B cell (primary cell): ENCODE measurements around the gene CCL15. TPM values are rescaled to one million over a fixed set of nuclear protein-coding genes. Genes with fewer than 3 reads are reported as not detected.

ENCODE experiments used
- ATAC-seq: fragments of 200-7000 bp; cut with Tn5 transposase; one replicate; pipeline ENCODE4 v1.10.0; 2021; ENCODE audit warnings: low read depth, mild to moderate bottlenecking, moderate number of reproducible peaks, moderate library complexity
- CTCF ChIA-PET: fragments of 350-600 bp; sonication (Branson Sonifier 250); formaldehyde crosslinking; loops from one replicate; lab custom pipeline; 2021; ENCODE audit warnings: antibody characterized with exemption, inconsistent platforms; lab: Charles Lee
- POLR2A ChIA-PET: fragments of 350-600 bp; sonication (Branson Sonifier 250); formaldehyde crosslinking; loops from one replicate; lab custom pipeline; 2021; ENCODE audit warnings: antibody characterized with exemption; lab: Charles Lee
- DNase-seq: peaks from one replicate; pipeline ENCODE4 v3.0.0; 2013
- H2AFZ ChIP-seq: 2 replicates; pipeline ENCODE4 v1.6.1; 2012; ENCODE audit warnings: mild to moderate bottlenecking, low read depth, low read length; ENCODE audit not compliant: insufficient read depth, poor library complexity, severe bottlenecking
- H3K27ac ChIP-seq, 2 donors: 1 replicate in 1 of 2; 2 replicates in 1 of 2; pipeline ENCODE4 v1.5.1; 2012 to 2013; ENCODE audit warnings: low read length in 2 of 2, mild to moderate bottlenecking in 2 of 2, moderate library complexity in 1 of 2
- H3K27me3 ChIP-seq, 4 experiments: fragments of 200-600 bp in 1 of 4; sonication (generic) in 1 of 4; replicated peaks in 1 of 4; 1 replicate in 2 of 4; 2 replicates in 2 of 4; pipeline versions ENCODE4 v1.6.1 to v1.7.0; 2013 to 2016; ENCODE audit warnings: low read length in 3 of 4, mild to moderate bottlenecking in 2 of 4, mixed read lengths in 1 of 4, moderate library complexity in 1 of 4; ENCODE audit not compliant: insufficient read depth in 4 of 4, control insufficient read depth in 3 of 4; ENCODE audit errors: control extremely low read depth in 1 of 4
- H3K36me3 ChIP-seq, 2 experiments: replicated peaks in 1 of 2; 1 replicate in 1 of 2; 2 replicates in 1 of 2; pipeline versions ENCODE4 v1.6.1 to v1.7.1; 2013; ENCODE audit warnings: low read length in 1 of 2; ENCODE audit not compliant: insufficient read depth in 2 of 2, control insufficient read depth in 1 of 2; ENCODE audit errors: control extremely low read depth in 1 of 2, extremely low read depth in 1 of 2
- H3K4me1 ChIP-seq, 2 donors: fragments of 200-600 bp in 1 of 2; sonication (generic) in 1 of 2; 1 replicate in 1 of 2; 2 replicates in 1 of 2; pipeline versions ENCODE4 v1.5.1 to v1.6.1; 2013 to 2017; ENCODE audit warnings: low read length in 2 of 2; ENCODE audit not compliant: control insufficient read depth in 2 of 2, insufficient read depth in 2 of 2
- H3K4me2 ChIP-seq: replicated peaks from 2 replicates; pipeline ENCODE3; 2012; ENCODE audit warnings: mild to moderate bottlenecking, low read depth, low read length; ENCODE audit not compliant: poor library complexity, severe bottlenecking
- H3K4me3 ChIP-seq, 5 experiments: fragments of 200-600 bp in 1 of 5; sonication (generic) in 1 of 5; 1 replicate in 3 of 5; 2 replicates in 2 of 5; pipeline versions ENCODE4 v1.5.1 to v1.7.0; 2011 to 2016; ENCODE audit warnings: low read length in 4 of 5, mild to moderate bottlenecking in 4 of 5, low read depth in 2 of 5, control low read depth in 1 of 5, moderate library complexity in 1 of 5; ENCODE audit not compliant: insufficient read depth in 1 of 5; ENCODE audit errors: control extremely low read depth in 1 of 5, extremely low read depth in 1 of 5
- H3K79me2 ChIP-seq: fragments of 200-600 bp; sonication (generic); one replicate; pipeline ENCODE4 v1.6.0; 2016; ENCODE audit warnings: low read length; ENCODE audit not compliant: control insufficient read depth, insufficient read depth
- H3K9ac ChIP-seq: fragments of 200-600 bp; sonication (generic); 2 replicates; pipeline ENCODE4 v1.6.1; 2017; ENCODE audit warnings: mild to moderate bottlenecking, low read length, moderate library complexity
- H3K9me3 ChIP-seq, 3 donors: one replicate each; pipeline versions ENCODE4 v1.6.1 to v1.7.1; 2013; ENCODE audit warnings: low read length in 2 of 3; ENCODE audit not compliant: control insufficient read depth in 2 of 3, insufficient read depth in 1 of 3; ENCODE audit errors: control extremely low read depth in 1 of 3
- H4K20me1 ChIP-seq: 2 replicates; pipeline ENCODE4 v1.6.0; 2012; ENCODE audit warnings: mild to moderate bottlenecking, low read length; ENCODE audit not compliant: insufficient read depth, control insufficient read depth, poor library complexity, severe bottlenecking
- H3K27ac Mint-ChIP-seq: one replicate; pipeline ENCODE4 v1.8.0; 2021; ENCODE audit warnings: mixed read lengths
- H3K27me3 Mint-ChIP-seq: one replicate; pipeline ENCODE4 v1.8.0; 2021; ENCODE audit warnings: mixed read lengths
- H3K4me1 Mint-ChIP-seq: one replicate; pipeline ENCODE4 v1.8.0; 2021; ENCODE audit warnings: mixed read lengths
- H3K4me3 Mint-ChIP-seq: one replicate; pipeline ENCODE4 v1.8.0; 2021; ENCODE audit warnings: mixed read lengths
- H3K9me3 Mint-ChIP-seq: one replicate; pipeline ENCODE4 v1.8.0; 2022; ENCODE audit warnings: mixed read lengths; ENCODE audit not compliant: insufficient read depth
- CTCF ChIP-seq: fragments of 200-600 bp; IDR thresholded peaks from one replicate; pipeline ENCODE4 v1.8.0; 2022; ENCODE audit warnings: antibody characterized with exemption, mild to moderate bottlenecking
- EZH2 ChIP-seq: IDR thresholded peaks from 2 replicates; pipeline ENCODE4 v1.6.1; 2012; ENCODE audit warnings: borderline replicate concordance, low read depth, mild to moderate bottlenecking, moderate library complexity, low read length; ENCODE audit not compliant: insufficient read depth, poor library complexity, severe bottlenecking
- WGBS: methylation state at CpG from one replicate; pipeline ENCODE4 v1.1.5; 2013; ENCODE audit warnings: missing lambda C conversion rate; ENCODE audit not compliant: insufficient coverage; 5-methylcytosine and 5-hydroxymethylcytosine counted together
- intact Hi-C: fragments of 100-400 bp; cut with micrococcal nuclease; formaldehyde crosslinking; loops from one replicate; pipeline ENCODE4 v1.10.0; 2022
- polyA plus RNA-seq: library from polyadenylated mRNA; depleted of rRNA; stranded (reverse); fragments of >200 nt; gene quantifications from 2 replicates; pipeline ENCODE4 v1.2.3, GENCODE V29; 2012
- total RNA-seq, 2 donors: library from RNA; stranded (reverse); fragments of 120-200 nt in 1 of 2; gene quantifications; 1 replicate in 1 of 2; 2 replicates in 1 of 2; pipeline versions ENCODE4 v1.2.3 to v1.2.4, GENCODE V29; 2013 to 2022

CCL15 gene
- total and polyA plus RNA-seq, 2 donors (not counting 1 experiment from before 2014, with no cell fraction given) = not detected

GRCh38 chr17:36019423-36019822, 18.1 kb upstream of the CCL15 start:
- Mint-ChIP-seq H3K4me3 (no peak overlapping the region), H3K27ac (no peak overlapping the region), H3K27me3 (peaks cover 11% of the 10 kb centered on the region), H3K4me1 (peaks cover 14% of the 10 kb centered on the region), H3K9me3 (peaks cover 2% of the 10 kb centered on the region)
- Histone ChIP-seq H3K9ac (no peak overlapping the region), H3K79me2 (no peaks in the 10 kb centered on the region), H3K36me3 (no peaks in the 10 kb centered on the region), H3K4me2 (no peak overlapping the region), H3K4me3 (no peak overlapping the region), H3K27ac (no peak overlapping the region), H3K27me3 (peaks cover 0 to 8% (median 0%) of the 10 kb centered on the region in 4 experiments), H3K4me1 (peaks cover 12 to 15% of the 10 kb centered on the region in 2 donors), H2AFZ (no peak overlapping the region), H3K9me3 (peaks cover 0 to 11% (median 0%) of the 10 kb centered on the region in 3 donors), H4K20me1 (no peaks in the 10 kb centered on the region)
- DNase-seq = no peak
- WGBS = 100% methylated on average over 1 of the region's 2 CpGs
- ChIA-PET CTCF (interaction anchor here (0.9 to 2.0 kb wide), 3 partner anchors 27 to 464 kb away, joined by 3 to 6 read pairs (median 4); no protein-coding TSS in a partner anchor), POLR2A (no interaction called here)
- TF ChIP-seq EZH2 (no peak), CTCF (no peak)
- no peak for ATAC-seq
- intact Hi-C loops = no loop called here

GRCh38 chr17:36017799-36018198, 16.4 kb upstream of the CCL15 start, which contains the start of gene CCL23:
Gene CCL23 (minus strand): TSS chr17:36017972. CDS start chr17:36017897, 75 bp downstream.
- H4K20me1 ChIP-seq = no peaks in the 10 kb centered on the region
- H3K27me3 Mint-ChIP-seq = peaks cover 11% of the 10 kb centered on the region
- WGBS = 38% methylated on average over 4 of the region's 6 CpGs
- H2AFZ ChIP-seq = peak within 1 kb of the TSS; percentile 55
- DNase-seq = peak; percentile 24
- no peak within 1 kb of the TSS for H3K4me3 ChIP-seq
- ChIA-PET CTCF (interaction anchor here (1.0 to 3.2 kb wide), 5 partner anchors 28 to 465 kb away, joined by 3 to 17 read pairs (median 4); no protein-coding TSS in a partner anchor), POLR2A (no interaction called here)
- peaks cover 14% of the 10 kb centered on the region for H3K4me1 Mint-ChIP-seq
- H3K4me1 ChIP-seq = peaks cover 12 to 15% of the 10 kb centered on the region in 2 donors
- no peak for TF ChIP-seq EZH2
- TF ChIP-seq CTCF = no peak
- no peaks in the 10 kb centered on the region for H3K36me3 ChIP-seq
- H3K9ac ChIP-seq = no peak within 1 kb of the TSS
- no peak within 1 kb of the TSS for H3K27ac Mint-ChIP-seq
- peak within 1 kb of the TSS in 1 of 2 donors; percentile 5 for H3K27ac ChIP-seq
- H3K79me2 ChIP-seq = no peaks in the 10 kb centered on the region
- peak within 1 kb of the TSS; percentile 3 for H3K4me2 ChIP-seq
- no peaks in the 10 kb centered on the region for H3K27me3 ChIP-seq
- peaks cover 2% of the 10 kb centered on the region for H3K9me3 Mint-ChIP-seq
- intact Hi-C loops = no loop called here
- H3K9me3 ChIP-seq = peaks cover 0 to 10% (median 0%) of the 10 kb centered on the region in 3 donors
- H3K4me3 Mint-ChIP-seq = no peak within 1 kb of the TSS
- peak; percentile 21 for ATAC-seq
